GM19239 (cell line): ENCODE results near the gene GRID2.

Experiments used
- DNase-seq: peaks from one replicate; pipeline ENCODE4 v3.0.0; 2011; ENCODE audit warnings: low spot score; ENCODE audit not compliant: insufficient read length
- FAIRE-seq: peaks from 2 replicates; lab custom pipeline; 2011; peaks lifted over from hg19 to GRCh38; lab: Jason Lieb, UNC

The GRID2 gene

GRCh38 chr4:93802045-93802444, 1498.3 kb downstream of the GRID2 start:
- DNase-seq (no peak), FAIRE-seq (no peak)

GRCh38 chr4:93809773-93810172, 1506.0 kb downstream of the GRID2 start:
- no peak for FAIRE-seq
- no peak for DNase-seq

DNA sequence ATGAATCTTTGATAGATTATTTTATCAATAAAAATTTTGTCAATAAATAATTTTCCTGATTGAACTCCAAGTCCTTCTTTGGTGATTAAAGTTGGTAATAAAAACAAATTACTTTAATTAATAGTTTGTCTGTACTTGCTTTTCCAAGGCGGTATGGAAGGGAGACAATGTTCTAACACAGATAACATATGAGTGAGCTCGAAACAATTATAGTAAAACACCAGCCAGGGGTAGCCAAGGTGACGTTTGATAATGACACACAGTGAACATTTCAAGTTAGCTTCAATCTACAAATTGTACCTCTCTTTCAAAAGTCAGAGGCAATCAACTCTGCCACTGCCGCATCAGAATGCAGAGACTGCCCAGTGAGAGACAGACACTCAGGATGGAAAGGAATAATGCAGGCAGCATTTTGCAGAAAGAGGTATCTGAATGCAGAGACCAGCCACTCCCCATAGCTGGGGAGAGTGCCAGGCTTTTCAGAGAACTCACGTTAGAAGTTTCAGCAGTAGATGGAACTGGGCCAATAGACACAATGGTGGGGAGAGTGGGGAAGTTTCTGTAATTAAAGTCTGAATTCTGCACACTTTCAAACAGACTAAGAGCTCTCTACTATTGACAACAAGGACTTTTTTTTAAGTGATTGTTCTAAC, 1506.7 kb downstream of the GRID2 start:
- DNase-seq, result no peak
- FAIRE-seq, result no peak

- DNase-seq (no peak), FAIRE-seq (no peak)
Measured at GRCh38 chr4:93813092-93813491, 1509.3 kb downstream of the GRID2 start.

DNA sequence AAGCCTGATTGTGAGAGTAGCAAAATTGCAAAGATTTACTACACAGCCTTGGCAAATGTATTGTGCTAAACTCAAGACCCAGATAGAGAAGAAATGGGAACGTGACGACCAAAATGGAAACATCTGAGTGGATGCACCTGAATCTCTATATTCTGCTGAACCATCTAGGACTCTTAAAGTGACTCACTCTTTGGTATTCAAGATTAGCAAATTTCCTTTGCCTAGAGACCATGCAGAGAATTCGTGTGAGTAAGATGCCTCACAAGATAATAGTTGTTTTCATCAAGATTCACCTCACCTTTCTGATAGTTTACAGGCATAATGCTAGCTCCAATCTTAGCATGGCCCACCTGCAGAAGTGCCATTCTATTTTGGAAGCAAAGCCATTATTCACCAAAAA, 1510.4 kb downstream of the GRID2 start:
- no peak for DNase-seq
- FAIRE-seq, result no peak

DNA sequence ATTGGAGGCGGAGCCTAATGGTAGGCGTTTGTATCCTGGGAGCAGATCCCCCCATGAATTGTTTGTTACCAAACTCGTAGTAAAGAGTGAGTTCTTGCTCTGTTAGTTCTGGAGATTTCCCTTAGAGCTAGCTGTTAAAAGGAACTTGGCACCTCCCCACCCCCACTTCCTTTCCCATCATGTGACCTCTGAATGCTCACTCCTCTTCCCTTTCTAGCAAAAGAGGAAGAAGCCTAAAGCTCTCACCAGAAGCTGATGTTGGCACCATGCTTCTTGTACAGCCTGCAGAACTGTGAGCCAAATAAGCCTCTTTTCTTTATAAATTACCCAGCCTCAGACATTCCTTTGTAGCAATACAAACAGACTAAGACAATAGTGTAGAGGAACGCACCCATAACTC, 1511.0 kb downstream of the GRID2 start:
- no peak for FAIRE-seq

More for the DNA sequence above, 1511.0 kb downstream of the GRID2 start:
- no peak for DNase-seq
